SU-DHL-6 (cell line): ENCODE data around the gene RIPPLY2.

ENCODE experiments used
- H2AFZ ChIP-seq: fragments of 200-600 bp; sonication (generic); 2 replicates; pipeline ENCODE4 v1.6.1; 2014; ENCODE audit warnings: low read depth, mild to moderate bottlenecking, moderate library complexity, mixed read lengths, antibody characterized with exemption, low read length; ENCODE audit not compliant: severe bottlenecking
- H3F3A ChIP-seq: fragments of 200-600 bp; shearing (Covaris generic); 2 replicates; pipeline ENCODE4 v1.6.0; 2016; ENCODE audit warnings: antibody characterized with exemption, mild to moderate bottlenecking; ENCODE audit not compliant: insufficient read depth
- H3K27ac ChIP-seq: fragments of 200-600 bp; sonication (generic); 2 replicates; pipeline ENCODE4 v1.5.1; 2016; ENCODE audit warnings: low read depth, mild to moderate bottlenecking, low read length, moderate library complexity, mixed read lengths
- H3K27me3 ChIP-seq: fragments of 200-600 bp; sonication (generic), shearing (Covaris generic); 2 replicates; pipeline ENCODE4 v1.6.0; 2014; ENCODE audit warnings: mild to moderate bottlenecking, low read length
- H3K36me3 ChIP-seq: fragments of 200-600 bp; sonication (generic); 2 replicates; pipeline ENCODE4 v1.6.1; 2014; ENCODE audit warnings: mild to moderate bottlenecking, low read length, mixed read lengths
- H3K4me2 ChIP-seq: fragments of 300-600, 200-600 bp; shearing (Covaris generic), sonication (generic); 2 replicates; pipeline ENCODE4 v1.6.0; 2014; ENCODE audit warnings: low read length, low read depth, mild to moderate bottlenecking; ENCODE audit not compliant: poor library complexity, severe bottlenecking
- H3K4me3 ChIP-seq: fragments of 200-600 bp; sonication (generic); 2 replicates; pipeline ENCODE4 v1.5.1; 2014; ENCODE audit warnings: antibody characterized with exemption, low read length, mild to moderate bottlenecking, mixed read lengths; ENCODE audit not compliant: insufficient read depth, poor library complexity, severe bottlenecking
- H3K79me2 ChIP-seq: fragments of 200-600 bp; sonication (generic); 2 replicates; pipeline ENCODE4 v1.6.1; 2014; ENCODE audit warnings: mild to moderate bottlenecking, low read length, moderate library complexity; ENCODE audit not compliant: insufficient read depth
- H3K9ac ChIP-seq: fragments of 200-600 bp; sonication (generic); 2 replicates; pipeline ENCODE4 v1.7.0; 2014; ENCODE audit warnings: mild to moderate bottlenecking, low read length
- H3K9me2 ChIP-seq: fragments of 200-600 bp; sonication (generic); replicated peaks from 2 replicates; pipeline ENCODE4 v1.6.1; 2014; ENCODE audit warnings: low read length; ENCODE audit not compliant: insufficient read depth
- H3K9me3 ChIP-seq: fragments of 200-600 bp; sonication (generic); 2 replicates; pipeline ENCODE4 v1.6.1; 2014; ENCODE audit warnings: low read length, mixed read lengths; ENCODE audit not compliant: insufficient read depth
- H4K20me1 ChIP-seq: fragments of 200-600 bp; sonication (generic); 2 replicates; pipeline ENCODE4 v1.6.1; 2014; ENCODE audit warnings: low read depth, mild to moderate bottlenecking, antibody characterized with exemption, low read length, moderate library complexity, mixed read lengths
- EZH2phosphoT487 ChIP-seq: fragments of 200-600 bp; sonication (generic), shearing (Covaris generic); conservative IDR thresholded peaks from 2 replicates; pipeline ENCODE4 v1.6.1; 2018; ENCODE audit warnings: mild to moderate bottlenecking, antibody characterized with exemption, low read length, moderate library complexity, mixed read lengths
- TF ChIP-seq, protein P1 (sequence below): fragments of 200-600 bp; sonication (generic); IDR thresholded peaks from one replicate; pipeline ENCODE4 v1.5.1; 2017; ENCODE audit warnings: antibody characterized with exemption, mild to moderate bottlenecking, low read length, moderate library complexity; ENCODE audit not compliant: insufficient read depth, poor library complexity, severe bottlenecking

RIPPLY2 gene

DNA sequence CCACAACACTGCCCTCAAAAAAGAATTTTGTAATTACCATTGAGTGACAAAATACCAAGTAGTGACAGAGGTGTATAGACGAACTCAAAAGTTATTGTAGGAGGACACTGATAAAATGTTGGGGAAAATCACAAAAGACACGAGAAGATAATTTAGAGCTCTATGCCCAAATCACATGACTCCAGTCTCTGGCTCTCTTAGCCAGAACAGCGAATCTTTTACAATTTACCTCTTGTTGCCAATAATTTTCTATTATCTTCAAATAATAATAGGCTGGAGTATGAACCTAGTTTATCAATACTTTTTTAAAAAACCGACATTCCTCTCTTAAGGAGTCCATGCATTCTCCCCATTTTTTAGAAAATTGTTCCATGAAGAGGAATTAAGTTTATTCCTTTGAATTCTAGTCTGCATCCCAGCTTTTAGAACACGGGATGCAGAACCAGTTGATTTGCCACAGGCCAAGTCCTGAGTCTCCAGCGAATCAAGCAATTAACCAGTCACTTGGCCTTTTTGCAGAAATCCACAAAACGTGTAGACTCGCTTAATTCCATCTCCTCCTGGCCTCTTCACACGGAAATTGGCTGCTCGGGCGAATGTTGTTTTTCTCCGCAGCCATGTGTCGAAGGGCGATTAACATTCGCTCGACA is 507 bp upstream of the RIPPLY2 start:
- H3K9me2 ChIP-seq: no peaks in the 10 kb centered on the region
- no peaks in the 10 kb centered on the region for H3K9me3 ChIP-seq
- H3K27ac ChIP-seq: no peak overlapping the region
- no peaks in the 10 kb centered on the region for H3K36me3 ChIP-seq
- no peaks in the 10 kb centered on the region for H3K27me3 ChIP-seq
- no peak overlapping the region for H3K4me3 ChIP-seq
- H2AFZ ChIP-seq: no peak overlapping the region
- H3K9ac ChIP-seq: no peak overlapping the region
- TF ChIP-seq, protein P1, sequence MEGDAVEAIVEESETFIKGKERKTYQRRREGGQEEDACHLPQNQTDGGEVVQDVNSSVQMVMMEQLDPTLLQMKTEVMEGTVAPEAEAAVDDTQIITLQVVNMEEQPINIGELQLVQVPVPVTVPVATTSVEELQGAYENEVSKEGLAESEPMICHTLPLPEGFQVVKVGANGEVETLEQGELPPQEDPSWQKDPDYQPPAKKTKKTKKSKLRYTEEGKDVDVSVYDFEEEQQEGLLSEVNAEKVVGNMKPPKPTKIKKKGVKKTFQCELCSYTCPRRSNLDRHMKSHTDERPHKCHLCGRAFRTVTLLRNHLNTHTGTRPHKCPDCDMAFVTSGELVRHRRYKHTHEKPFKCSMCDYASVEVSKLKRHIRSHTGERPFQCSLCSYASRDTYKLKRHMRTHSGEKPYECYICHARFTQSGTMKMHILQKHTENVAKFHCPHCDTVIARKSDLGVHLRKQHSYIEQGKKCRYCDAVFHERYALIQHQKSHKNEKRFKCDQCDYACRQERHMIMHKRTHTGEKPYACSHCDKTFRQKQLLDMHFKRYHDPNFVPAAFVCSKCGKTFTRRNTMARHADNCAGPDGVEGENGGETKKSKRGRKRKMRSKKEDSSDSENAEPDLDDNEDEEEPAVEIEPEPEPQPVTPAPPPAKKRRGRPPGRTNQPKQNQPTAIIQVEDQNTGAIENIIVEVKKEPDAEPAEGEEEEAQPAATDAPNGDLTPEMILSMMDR: no peak
- no peak for TF ChIP-seq EZH2phosphoT487
- no peaks in the 10 kb centered on the region for H3K79me2 ChIP-seq
- H4K20me1 ChIP-seq: no peaks in the 10 kb centered on the region
- no peak overlapping the region for H3K4me2 ChIP-seq
- no peaks in the 10 kb centered on the region for H3F3A ChIP-seq

DNA sequence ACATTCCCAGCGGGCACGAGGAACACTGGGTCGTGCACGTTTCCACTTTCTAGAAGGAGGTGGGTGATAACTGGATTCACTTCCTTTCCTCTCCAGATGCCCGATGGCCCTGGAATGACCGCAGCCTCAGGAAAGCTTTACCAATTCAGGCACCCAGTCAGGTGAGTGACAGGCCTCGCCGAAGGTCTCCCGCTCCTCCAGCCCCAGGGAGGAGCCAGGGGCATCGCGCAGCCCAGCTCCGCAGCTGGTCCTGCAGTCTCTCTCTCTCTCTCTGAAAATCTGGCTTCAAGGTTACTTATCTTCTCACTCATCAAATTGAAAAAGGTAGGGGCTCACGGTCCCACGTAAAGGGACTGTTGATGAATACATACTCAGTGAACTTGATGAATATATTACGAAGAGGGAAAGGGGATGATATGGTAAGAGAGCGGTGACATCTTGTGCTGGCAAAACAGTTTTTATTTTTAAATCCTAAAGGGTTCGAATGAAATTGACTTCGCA is 891 bp downstream of the RIPPLY2 start:
- no peak overlapping the region for H3K4me2 ChIP-seq
- no peak overlapping the region for H3K9ac ChIP-seq
- TF ChIP-seq, protein P1: no peak
- no peak for TF ChIP-seq EZH2phosphoT487
- H3K27me3 ChIP-seq: no peaks in the 10 kb centered on the region
- no peaks in the 10 kb centered on the region for H3F3A ChIP-seq
- no peak overlapping the region for H3K27ac ChIP-seq
- H3K9me3 ChIP-seq: no peaks in the 10 kb centered on the region
- H3K36me3 ChIP-seq: no peaks in the 10 kb centered on the region
- H4K20me1 ChIP-seq: no peaks in the 10 kb centered on the region
- H2AFZ ChIP-seq: no peak overlapping the region
- no peak overlapping the region for H3K4me3 ChIP-seq
- no peaks in the 10 kb centered on the region for H3K9me2 ChIP-seq
- H3K79me2 ChIP-seq: no peaks in the 10 kb centered on the region

DNA sequence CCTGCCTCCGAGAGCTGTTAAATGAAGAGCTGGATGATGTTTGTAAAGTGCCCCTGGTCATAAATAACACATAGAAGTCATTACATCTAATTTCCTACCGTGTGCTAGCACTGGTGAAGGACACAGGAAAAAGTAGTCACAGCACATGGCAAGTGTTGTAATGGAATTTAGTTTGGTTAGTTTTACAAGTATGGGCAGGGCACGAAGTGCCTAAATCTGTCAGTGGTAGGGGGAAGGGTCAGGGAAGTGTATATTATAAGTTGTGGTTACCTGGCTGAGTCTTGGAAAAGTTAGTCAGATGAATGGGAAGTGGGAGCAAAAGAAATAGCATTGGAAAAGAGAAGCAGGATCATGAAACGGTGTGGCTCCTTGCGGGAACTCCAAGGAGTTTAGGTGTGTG is 1.6 kb downstream of the RIPPLY2 start:
- Histone ChIP-seq H3F3A (no peaks in the 10 kb centered on the region), H3K27me3 (no peaks in the 10 kb centered on the region), H3K4me3 (no peak overlapping the region), H3K9ac (no peak overlapping the region), H3K27ac (no peak overlapping the region), H2AFZ (no peak overlapping the region), H3K9me3 (no peaks in the 10 kb centered on the region), H3K79me2 (peaks cover 2% of the 10 kb centered on the region), H3K4me2 (no peak overlapping the region), H3K36me3 (no peaks in the 10 kb centered on the region), H4K20me1 (no peaks in the 10 kb centered on the region), H3K9me2 (no peaks in the 10 kb centered on the region)
- TF ChIP-seq, protein P1: no peak
- TF ChIP-seq EZH2phosphoT487: no peak
